Measurements from ENCODE around the gene FAM210B. TPM values are rescaled to one million over a fixed set of nuclear protein-coding genes. Genes with fewer than 3 reads are reported as not detected.

The FAM210B gene
- 9.3 and 18.7 TPM in 2 replicates for total RNA-seq

- H3K27me3 ChIP-seq (ENCODE audit: control insufficient read depth, insufficient read depth, low read length), result no peaks in the 10 kb centered on the region
- peak within 1 kb of the TSS; percentile 75 for H3K4me3 ChIP-seq (ENCODE audit: low read depth, low read length)
- DNase-seq (ENCODE audit: low read depth) (peak; percentile 71), FAIRE-seq (no peak)
- no peaks in the 10 kb centered on the region for H3K36me3 ChIP-seq (ENCODE audit: control insufficient read depth, insufficient read depth, low read length)
- TF ChIP-seq CTCF (IDR thresholded peaks at IDR 0.05; ENCODE audit: insufficient read depth, low read length, severe bottlenecking), result no peak
These were observed at the start of gene FAM210B for GRCh38 chr20:56358600-56359211. FAM210B (plus strand) TSS chr20:56358974; CDS start chr20:56359006, 32 bp downstream.

GRCh38 chr20:56316051-56316450 lies 42.7 kb upstream of the FAM210B start:
- no peak for DNase-seq (ENCODE audit: low read depth)
- H3K4me3 ChIP-seq (ENCODE audit: low read depth, low read length), result no peak overlapping the region
- FAIRE-seq, result no peak
- no peaks in the 10 kb centered on the region for H3K36me3 ChIP-seq (ENCODE audit: control insufficient read depth, insufficient read depth, low read length)
- TF ChIP-seq CTCF (IDR thresholded peaks at IDR 0.05; ENCODE audit: insufficient read depth, low read length, severe bottlenecking), result no peak
- no peaks in the 10 kb centered on the region for H3K27me3 ChIP-seq (ENCODE audit: control insufficient read depth, insufficient read depth, low read length)

- H3K27me3 ChIP-seq (ENCODE audit: control insufficient read depth, insufficient read depth, low read length), result no peaks in the 10 kb centered on the region
- FAIRE-seq (no peak), DNase-seq (ENCODE audit: low read depth) (no peak)
- H3K36me3 ChIP-seq (ENCODE audit: control insufficient read depth, insufficient read depth, low read length), result no peaks in the 10 kb centered on the region
- no peak overlapping the region for H3K4me3 ChIP-seq (ENCODE audit: low read depth, low read length)
- no peak for TF ChIP-seq CTCF (IDR thresholded peaks at IDR 0.05; ENCODE audit: insufficient read depth, low read length, severe bottlenecking)
These were observed 42.3 kb upstream of the FAM210B start for GRCh38 chr20:56316483-56316882.

- DNase-seq (ENCODE audit: low read depth), result no peak
These were observed 36.1 kb upstream of the FAM210B start for GRCh38 chr20:56322681-56323080.

GRCh38 chr20:56323206-56323605 lies 35.6 kb upstream of the FAM210B start:
- Histone ChIP-seq H3K36me3 (ENCODE audit: control insufficient read depth, insufficient read depth, low read length) (no peaks in the 10 kb centered on the region), H3K4me3 (ENCODE audit: low read depth, low read length) (no peak overlapping the region), H3K27me3 (ENCODE audit: control insufficient read depth, insufficient read depth, low read length) (no peaks in the 10 kb centered on the region)
- FAIRE-seq (no peak), DNase-seq (ENCODE audit: low read depth) (no peak)
- no peak for TF ChIP-seq CTCF (IDR thresholded peaks at IDR 0.05; ENCODE audit: insufficient read depth, low read length, severe bottlenecking)

More at GRCh38 chr20:56322681-56323080, 36.1 kb upstream of the FAM210B start:
- no peak overlapping the region for H3K4me3 ChIP-seq (ENCODE audit: low read depth, low read length)
- no peak for FAIRE-seq
- no peaks in the 10 kb centered on the region for H3K36me3 ChIP-seq (ENCODE audit: control insufficient read depth, insufficient read depth, low read length)
- no peak for TF ChIP-seq CTCF (IDR thresholded peaks at IDR 0.05; ENCODE audit: insufficient read depth, low read length, severe bottlenecking)
- H3K27me3 ChIP-seq (ENCODE audit: control insufficient read depth, insufficient read depth, low read length), result no peaks in the 10 kb centered on the region

GRCh38 chr20:56323656-56324055 lies 35.1 kb upstream of the FAM210B start:
- no peak for TF ChIP-seq CTCF (IDR thresholded peaks at IDR 0.05; ENCODE audit: insufficient read depth, low read length, severe bottlenecking)
- DNase-seq (ENCODE audit: low read depth), result no peak
- no peaks in the 10 kb centered on the region for H3K36me3 ChIP-seq (ENCODE audit: control insufficient read depth, insufficient read depth, low read length)
- no peak overlapping the region for H3K4me3 ChIP-seq (ENCODE audit: low read depth, low read length)
- no peaks in the 10 kb centered on the region for H3K27me3 ChIP-seq (ENCODE audit: control insufficient read depth, insufficient read depth, low read length)
- FAIRE-seq, result no peak

All from bronchial epithelial cell (primary cell).